Vagina (tissue), 2 donors: ENCODE results near the gene SETSIP.

ENCODE experiments used
- POLR2AphosphoS5 ChIP-seq, 2 donors: sonication (generic); formaldehyde crosslinking; IDR thresholded peaks; one replicate each; pipeline ENCODE4 v1.9.0; 2017; ENCODE audit warnings: antibody characterized with exemption in 2 of 2, mild to moderate bottlenecking in 2 of 2, low read depth in 1 of 2; ENCODE audit not compliant: insufficient read depth in 1 of 2
- TF ChIP-seq, protein P1 (sequence below), 3 experiments: fragments of 450-650 bp in 2 of 3; fragments of 200-600 bp in 1 of 3; sonication (generic) in 1 of 3; IDR thresholded peaks; one replicate each; pipeline ENCODE4 v1.5.1; 2017 to 2019; ENCODE audit warnings: antibody characterized with exemption in 3 of 3, mild to moderate bottlenecking in 2 of 3, moderate library complexity in 2 of 3

DNA sequence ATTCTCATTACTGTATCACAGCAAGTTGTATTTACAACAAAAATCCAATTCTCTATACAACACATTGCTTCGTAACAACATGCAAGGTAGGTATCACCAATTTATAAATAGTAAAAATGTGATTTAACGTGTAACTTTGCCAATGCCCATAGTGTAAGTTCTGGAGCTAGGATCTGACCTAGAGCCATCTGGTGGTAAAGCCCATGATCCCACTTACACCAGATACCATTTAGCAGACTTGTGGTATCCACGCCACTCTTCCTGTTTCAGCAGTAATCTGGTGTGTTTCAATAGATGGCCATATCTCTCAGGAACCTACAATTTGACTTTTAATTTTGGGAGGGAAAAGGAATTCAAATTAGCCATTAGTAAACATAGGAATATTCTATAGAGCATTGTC, 10.2 kb downstream of the SETSIP start:
- TF ChIP-seq, protein P1, sequence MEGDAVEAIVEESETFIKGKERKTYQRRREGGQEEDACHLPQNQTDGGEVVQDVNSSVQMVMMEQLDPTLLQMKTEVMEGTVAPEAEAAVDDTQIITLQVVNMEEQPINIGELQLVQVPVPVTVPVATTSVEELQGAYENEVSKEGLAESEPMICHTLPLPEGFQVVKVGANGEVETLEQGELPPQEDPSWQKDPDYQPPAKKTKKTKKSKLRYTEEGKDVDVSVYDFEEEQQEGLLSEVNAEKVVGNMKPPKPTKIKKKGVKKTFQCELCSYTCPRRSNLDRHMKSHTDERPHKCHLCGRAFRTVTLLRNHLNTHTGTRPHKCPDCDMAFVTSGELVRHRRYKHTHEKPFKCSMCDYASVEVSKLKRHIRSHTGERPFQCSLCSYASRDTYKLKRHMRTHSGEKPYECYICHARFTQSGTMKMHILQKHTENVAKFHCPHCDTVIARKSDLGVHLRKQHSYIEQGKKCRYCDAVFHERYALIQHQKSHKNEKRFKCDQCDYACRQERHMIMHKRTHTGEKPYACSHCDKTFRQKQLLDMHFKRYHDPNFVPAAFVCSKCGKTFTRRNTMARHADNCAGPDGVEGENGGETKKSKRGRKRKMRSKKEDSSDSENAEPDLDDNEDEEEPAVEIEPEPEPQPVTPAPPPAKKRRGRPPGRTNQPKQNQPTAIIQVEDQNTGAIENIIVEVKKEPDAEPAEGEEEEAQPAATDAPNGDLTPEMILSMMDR (IDR thresholded peaks at IDR 0.05), result no peak
- no peak for TF ChIP-seq POLR2AphosphoS5 (IDR thresholded peaks at IDR 0.05; ENCODE audit: insufficient read depth in 1 of 2, low read depth in 1 of 2)
